Activated CD4-positive, alpha-beta T cell treated with anti-CD3 and anti-CD28 coated beads, Interleukin-2, amount 50 U/mL, for 4 hours (primary cell): ENCODE measurements around the gene BEST4.
"Not testable (repeated sequence)": the region's sequence is repeated elsewhere in the genome, so short reads cannot be mapped to it uniquely, and the experiment has no call there.

Experiments
- DNase-seq, 2 experiments: peaks; one replicate each; pipeline ENCODE4 v3.0.0-alpha.2; 2020

Gene BEST4

DNA sequence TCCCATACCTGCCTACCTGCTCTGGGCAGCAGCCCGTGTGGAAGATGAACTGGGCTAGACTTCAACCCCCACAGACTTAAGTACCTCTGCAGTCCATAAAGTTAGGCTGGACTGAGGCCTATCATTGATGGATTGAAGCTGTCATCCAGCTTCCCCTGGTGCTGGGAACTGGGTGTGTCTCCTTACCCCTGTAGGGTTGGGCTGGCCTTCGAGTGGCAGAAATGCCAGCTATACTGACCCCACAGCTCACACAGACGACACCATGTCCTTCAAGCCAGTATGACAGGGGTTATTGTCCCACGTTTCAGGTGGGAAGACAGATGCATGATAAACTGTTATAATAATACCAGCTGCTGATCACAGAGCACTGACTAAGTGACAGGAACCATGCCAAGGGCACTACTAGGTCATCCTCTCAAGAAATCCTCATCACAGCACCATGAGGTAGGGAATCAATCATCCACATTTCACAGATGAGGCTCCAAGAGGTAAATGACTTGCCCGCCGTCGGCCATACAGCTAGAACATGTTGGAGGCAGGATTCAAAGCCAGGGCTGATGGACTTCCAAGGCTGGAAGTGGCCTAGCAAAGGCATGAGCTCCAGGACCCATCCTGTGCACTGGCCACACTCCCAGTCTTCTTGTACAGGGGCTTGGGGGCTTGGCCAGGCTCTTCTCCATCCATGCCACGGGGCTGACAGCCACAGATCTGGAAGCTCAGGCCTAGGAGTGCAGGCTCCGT is at the start of gene BEST4:
Gene BEST4, minus strand, starts transcription at position 51 of the 741 bp plus-strand sequence. CDS start 465 bp downstream, outside the sequence.
- no peak for DNase-seq

DNA sequence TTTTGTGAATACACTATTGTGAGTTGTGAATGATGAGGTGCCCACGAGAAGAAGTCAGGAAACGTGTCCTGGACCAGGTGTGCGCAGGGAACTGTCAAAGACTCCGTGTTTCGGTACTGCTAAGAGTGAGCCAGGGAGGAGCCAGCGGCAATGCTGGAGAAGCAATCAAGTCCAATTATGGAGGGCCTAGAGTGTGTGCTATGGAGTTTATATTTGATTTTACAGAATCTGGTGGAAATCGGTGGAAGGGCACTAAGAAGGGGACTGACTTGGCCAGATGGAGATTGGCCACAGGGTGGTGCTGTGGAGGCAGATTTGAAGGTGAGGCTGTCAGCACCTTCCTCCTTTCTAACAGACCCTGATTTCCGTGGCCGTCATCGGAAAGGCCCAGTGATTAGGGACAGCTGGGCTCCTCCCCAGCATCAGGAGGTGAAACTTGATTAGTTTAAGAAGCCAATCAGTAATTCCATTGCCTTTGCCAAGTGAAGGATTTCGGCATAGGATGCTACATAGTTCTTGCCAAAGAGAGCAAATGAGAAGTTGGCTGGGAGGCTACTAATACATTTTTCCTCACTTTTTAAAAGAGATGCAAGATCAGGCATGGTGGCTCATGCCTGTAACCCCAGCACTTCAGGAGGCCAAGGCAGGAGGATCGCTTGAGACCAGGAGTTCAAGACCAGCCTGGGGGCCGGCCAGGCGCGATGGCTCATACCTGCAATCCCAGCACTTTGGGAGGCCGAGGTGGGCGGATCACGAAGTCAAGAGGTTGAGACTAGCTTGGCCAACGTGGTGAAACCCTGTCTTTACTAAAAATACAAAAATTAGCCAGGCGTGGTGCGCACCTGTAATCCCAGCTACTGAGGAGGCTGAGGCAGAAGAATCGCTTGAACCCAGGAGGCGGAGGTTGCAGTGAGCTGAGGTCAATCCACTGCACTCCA is 48.0 kb upstream of the BEST4 start:
- DNase-seq, result peak; percentile 88 to 90

DNA sequence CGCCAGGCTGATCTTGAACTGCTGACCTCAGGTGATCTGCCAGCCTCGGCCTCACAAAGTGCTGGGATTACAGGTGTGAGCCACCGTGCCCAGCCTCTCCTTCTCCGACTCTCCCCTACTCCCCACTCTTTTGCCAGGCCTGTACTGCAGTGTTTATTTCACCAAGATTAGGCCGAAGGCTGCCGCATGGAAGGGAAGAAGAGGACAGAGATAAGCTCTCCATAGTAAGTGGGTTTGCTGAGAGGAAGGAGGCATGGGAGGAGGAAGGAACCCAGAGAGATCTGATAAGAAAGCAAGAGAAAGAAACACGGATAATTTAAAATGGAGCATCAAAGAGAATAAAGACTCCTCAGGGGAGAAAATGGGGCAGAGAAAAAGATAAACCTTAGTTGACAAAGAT is 46.4 kb upstream of the BEST4 start:
- DNase-seq, result no peak

DNA sequence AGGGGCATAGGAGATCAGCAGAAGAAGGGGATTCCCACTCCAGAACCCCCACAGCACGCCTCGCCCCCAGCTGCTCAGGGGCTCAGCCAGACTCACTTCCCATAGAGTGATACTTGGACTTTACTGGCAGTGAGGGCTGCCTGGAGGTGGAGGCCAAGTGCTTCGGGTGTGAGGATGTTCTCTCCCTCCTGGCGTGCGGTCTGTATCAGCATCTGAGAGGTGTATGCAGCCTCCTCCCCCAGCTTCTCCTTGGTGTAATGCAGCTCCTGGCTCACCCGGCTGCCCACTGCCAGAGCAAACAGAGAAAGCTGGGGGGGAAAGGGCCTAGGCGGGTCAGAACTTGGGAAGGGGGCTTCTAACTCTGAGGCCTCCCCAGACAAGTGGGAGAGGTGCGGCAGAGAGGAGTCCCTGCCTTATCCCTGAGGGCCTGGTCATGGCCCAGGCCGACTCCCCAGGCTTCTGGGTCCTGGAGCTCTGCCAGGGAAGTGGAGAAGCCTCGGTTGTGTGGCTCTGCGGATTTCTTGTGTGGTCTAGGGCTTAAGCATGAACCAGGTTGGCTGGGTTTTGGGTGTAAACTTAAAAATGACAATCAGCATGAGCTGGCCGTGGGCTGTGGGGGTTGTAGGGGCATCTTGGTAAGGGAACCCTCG is 44.2 kb upstream of the BEST4 start:
- DNase-seq, result no peak

DNA sequence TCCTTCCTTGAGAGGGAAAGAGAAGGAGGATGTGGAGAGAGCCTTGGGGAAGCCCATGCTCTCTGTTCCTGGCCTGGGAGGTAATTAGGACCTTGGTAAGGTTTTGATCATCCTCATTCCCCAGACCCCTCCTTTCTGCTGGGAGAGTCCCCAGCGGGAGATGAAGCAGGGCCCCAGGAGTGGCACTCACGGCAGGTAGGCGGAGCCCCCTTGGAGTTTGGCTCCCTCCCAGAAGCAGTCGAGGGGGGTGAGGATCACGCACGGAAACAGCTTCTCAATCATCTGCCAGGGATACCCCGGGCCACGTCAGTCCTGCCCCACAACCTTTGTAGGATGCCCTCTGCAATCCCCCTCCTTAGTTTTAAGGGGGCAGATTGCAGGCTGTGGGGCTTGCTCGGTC is 43.5 kb upstream of the BEST4 start:
- no peak for DNase-seq

DNA sequence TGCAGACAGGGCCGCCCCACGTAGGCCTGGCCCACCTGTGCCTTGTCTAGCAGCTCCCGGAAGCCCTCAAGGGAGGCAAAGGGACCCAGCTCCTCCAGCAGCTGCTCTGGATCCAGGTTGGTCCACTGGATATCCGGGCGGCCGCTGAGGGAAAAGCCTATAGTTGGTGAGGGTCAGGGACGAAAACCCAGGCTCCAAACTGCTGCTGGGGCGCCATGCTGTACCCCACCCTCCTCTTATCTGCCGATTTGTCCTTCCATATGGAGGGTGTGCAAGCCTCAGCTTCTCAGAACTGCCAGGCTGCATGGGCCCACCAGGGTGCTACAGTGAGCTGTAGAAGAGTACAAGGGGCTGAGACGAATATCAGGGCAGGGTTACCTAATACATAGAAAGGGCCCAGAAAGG is 42.9 kb upstream of the BEST4 start:
- no peak for DNase-seq

DNA sequence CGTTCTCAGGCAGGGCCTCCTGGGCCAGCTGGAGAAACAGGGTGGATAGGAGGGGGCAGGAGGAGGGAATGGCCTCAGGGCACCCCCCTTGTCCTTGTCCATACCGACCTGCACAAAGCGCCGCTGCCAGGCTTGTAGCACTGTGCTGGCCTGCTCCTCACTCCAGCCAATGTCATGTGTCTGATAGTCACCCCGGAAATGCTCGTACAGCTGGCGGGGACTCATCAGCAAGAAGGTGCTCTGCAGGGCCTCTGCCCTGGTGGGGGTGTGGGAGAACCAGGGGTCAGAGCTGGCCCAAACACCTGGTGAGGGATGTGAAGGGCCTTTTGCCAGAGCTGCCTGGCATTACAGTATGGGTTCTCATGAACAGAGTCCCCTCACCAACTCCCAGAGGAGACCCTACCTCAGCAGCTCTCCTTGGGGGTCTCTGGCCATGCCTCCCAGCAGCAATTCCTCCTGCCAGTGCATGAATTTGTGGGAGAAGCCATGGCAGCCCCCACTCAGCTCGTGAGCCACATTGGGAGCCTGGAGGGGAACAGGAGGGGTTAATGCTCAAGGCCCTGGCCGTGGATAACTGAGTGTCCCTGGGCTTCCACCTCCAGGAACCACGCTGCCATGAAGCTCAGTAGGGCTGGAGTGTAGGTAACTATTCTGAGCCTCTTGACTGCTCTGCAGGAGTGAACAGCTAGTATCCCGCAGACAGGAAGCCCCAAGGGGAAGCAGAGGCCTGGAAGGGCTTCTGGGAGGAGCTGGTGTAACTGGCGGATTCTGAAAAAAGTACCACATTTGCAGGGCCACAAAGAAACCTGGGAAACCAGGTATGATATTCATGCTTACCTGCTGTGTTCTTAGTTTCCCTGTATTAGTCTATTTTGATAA is 41.8 kb upstream of the BEST4 start:
- DNase-seq, result no peak

DNA sequence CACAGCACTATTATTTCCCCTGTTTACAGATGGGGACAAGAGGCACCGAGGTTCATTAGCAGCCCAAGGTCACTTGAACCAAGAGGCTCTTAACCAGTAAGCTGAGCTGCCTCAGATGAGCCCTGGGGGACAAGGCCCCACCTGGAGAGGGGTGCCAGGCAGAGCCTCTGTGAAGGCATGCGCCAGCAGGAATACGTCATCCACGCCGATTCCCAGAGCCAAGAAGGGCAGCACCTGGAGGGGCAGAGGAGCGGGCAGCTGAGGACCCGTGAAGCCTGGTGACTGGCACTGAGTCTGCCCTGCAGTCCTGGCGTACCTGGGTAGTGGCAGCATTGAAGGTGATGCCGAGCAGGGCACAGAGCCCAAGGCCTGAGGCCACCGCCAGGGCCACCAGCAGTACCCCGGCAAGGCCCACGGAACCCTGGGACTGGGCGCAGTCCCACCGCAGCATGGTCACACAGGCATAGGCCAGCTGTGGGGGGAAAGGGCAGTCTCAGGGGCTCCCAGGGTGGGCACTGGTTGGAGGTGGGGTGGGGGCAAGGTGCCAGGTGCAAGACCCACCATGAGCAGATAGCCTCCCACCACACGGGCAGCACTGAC is 41.0 kb upstream of the BEST4 start:
- no peak for DNase-seq

DNA sequence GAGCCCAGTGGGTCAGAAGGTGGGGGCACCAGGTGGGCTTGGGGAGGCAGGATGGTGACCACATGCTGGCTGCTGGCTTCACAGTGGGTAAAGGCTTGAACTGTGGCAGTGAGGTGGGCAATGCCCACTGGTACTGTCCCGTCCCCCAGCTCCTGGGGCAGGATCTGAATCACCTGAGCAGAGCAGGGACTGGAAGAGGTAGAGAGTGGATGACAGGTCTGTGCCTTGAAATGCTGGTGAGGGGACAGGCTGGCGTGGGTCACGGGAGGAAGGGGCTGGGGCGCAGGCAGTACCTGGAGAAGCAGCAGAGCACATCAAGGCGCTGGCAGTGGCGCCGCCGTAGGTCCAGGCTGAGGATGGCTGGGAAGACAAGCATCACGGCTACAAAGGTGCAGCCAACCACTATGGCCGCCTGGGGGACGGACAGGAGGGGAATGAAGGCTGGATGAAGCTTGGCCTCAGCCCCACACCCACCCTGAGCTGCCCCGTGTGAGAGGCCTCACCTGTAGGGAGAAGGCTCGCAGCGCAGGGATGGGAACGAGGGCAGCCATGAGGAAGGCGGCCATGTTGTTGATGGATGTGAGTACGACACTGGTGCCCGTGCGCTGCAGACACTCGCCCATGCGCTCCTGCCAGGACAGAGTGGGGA is 40.2 kb upstream of the BEST4 start:
- DNase-seq, result no peak

DNA sequence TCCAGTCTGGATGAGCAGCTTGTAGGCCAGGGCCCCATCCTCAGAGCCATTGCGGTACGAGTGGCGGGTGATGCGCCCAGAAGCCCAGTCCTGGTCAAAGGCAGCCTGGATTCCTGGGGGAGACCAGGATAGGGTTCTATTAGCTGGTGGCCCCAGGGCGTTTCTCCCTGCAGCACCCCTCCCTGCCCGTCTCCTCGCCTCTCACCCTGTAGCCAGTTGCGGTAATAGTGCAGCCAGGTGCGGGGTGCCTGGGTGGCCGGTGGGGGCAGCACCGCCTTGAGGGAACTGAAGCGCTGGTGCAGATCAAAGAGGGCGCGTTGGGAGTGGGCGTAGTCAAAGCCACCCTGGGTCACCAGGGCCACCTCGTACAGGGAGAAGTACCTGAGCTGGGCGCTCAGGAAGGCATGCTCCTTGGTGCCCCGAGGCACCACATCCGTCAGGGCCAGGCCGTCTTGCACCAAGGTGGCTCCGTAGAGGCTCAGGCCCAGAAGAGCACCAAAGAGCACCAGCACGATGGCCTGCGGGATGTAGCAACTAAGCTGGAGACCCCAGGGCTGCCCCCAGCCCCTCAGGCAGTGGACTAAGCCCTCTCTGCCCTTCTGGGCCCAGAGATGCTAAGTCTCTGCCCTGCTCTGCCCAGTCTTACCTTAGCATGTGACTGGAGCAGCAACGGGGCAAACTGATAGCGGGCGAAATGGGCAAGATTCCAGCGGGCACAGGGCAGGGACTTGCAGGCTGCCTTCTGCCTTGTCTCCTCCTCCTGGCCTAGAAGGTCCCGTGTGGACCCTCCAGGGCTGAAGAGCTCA is 39.4 kb upstream of the BEST4 start:
- DNase-seq, result no peak

DNA sequence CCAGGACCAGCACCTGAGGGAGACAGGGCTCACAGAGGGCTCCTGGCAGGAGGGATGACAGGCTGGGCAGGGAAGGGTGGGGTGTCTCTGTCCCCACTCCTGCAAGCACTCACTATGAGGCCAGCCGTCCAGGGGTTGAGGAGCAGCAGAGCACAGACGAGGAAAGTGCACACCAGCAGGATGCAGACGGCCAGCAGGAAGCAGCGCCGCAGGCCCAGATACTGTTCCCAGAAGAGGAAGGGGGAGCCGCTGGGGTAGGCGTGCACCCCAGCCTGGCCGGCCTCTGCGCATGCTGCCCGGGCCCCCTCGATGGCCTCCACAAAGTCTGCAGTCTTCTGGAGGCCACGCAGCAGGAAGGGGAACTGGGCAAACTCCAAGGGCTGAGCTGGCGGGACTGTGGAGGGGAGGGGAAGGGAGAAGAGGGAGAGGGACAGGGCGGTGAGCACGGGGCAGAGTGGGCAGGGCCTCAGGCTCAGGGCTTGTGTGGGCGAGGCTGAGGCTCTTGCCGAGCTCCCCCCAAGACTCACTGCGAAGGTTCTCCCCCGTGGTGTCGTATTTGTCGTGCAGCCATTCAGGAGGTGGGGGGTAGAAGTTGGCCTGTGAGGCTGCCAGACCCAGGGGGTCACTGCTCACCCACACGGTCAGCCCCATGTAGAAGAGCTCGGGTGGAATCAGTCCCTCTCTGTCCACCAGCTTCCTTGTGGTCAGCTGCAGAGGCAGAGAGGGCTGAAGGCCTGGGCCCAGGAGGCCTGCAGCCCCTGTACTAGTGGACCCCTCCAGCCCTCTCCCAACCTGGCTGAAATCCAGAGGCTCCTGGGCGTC is 38.6 kb upstream of the BEST4 start:
- no peak for DNase-seq

DNA sequence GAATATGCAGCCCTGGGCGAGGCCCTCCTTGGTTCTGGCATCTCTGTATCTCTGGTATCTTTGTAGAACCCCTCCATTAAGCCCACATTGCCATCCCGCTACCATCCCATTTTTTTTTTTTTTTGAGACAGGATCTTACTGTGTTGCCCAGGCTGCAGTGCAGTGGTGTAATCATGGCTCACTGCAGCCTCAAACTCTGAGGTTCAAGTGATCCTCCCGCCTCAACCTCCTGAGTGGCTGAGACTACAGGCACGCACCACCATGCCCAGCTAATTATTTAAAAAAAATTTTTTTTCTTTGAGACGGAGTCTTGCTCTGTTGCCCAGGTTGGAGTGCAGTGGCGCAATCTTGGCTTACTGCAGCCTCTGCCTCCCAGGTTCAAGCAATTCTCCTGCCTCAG is 36.4 kb upstream of the BEST4 start:
- not testable (repeated sequence) for DNase-seq

DNA sequence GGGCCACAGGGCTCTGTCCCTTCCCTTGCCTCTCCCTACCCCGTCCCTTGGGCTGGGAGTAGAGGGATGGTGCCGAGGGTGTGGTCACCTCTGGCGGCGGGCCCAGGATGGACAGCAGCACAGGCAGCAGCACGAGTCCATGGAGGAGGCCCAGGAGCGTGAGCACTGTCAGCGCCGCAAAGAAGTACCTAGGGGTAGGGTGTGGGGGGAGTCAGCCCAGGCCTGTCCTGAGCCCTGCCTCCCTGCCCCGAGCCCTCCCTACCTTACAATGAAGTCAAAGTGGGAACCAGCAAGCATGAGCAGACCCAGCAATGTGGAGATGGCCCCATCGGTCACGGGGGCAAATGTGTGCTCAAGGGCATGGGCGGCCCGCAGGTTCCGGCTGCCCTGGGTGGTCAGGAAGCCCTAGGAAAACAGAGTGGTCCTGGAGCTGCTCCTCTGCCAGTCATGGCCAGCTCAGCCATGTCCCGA is 35.0 kb upstream of the BEST4 start:
- no peak for DNase-seq

DNA sequence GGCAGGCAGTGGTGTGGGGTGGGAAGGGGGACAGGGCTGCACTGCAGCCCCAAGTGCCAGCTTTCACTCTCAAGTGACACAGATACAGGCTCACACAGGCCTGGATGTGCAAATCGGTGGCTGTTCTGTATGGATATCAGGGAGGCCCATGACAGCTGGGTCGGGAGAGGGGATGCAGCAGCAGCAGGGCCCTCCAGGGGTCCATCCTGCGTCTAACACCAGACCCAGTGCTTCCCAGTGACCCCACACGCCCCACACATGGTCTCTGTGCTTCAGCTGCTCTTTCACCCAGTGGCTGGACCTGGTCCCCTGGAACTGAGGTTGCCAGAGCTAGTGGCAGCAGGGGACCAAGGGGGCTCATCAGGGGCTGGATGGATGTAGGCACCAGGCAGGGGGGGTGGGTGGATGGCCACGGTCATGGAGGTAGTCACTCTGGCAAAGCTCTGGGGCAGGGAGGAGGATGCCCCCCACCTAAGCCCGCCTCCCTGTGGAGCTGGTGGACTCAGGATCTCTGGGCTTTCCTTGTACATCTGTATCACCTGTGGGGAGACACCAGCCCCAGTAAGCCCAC is 34.2 kb upstream of the BEST4 start:
- DNase-seq, result no peak

DNA sequence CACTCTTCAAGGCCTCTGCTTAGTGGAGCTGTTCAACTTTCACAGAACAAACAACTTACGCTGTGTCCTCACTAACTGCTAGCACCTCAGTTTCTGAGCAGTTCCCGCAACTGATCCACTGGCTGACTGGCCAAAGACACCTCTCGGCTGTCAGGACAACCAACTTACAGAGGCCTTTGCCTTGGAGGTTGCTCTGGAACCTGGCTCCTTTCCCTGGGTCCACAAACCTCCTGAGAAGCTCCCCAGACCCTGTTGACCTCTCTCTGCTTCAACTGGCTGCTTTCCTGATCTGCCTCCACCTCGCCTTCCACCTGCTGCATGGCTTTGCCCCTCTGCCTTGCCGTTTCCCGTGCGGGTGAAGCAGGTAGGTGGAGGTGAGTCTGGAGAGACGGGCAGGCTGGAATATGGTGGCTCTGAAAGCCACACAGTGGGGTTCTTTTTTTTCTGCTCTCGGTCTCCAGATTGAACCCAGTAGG is 33.3 kb upstream of the BEST4 start:
- no peak for DNase-seq

DNA sequence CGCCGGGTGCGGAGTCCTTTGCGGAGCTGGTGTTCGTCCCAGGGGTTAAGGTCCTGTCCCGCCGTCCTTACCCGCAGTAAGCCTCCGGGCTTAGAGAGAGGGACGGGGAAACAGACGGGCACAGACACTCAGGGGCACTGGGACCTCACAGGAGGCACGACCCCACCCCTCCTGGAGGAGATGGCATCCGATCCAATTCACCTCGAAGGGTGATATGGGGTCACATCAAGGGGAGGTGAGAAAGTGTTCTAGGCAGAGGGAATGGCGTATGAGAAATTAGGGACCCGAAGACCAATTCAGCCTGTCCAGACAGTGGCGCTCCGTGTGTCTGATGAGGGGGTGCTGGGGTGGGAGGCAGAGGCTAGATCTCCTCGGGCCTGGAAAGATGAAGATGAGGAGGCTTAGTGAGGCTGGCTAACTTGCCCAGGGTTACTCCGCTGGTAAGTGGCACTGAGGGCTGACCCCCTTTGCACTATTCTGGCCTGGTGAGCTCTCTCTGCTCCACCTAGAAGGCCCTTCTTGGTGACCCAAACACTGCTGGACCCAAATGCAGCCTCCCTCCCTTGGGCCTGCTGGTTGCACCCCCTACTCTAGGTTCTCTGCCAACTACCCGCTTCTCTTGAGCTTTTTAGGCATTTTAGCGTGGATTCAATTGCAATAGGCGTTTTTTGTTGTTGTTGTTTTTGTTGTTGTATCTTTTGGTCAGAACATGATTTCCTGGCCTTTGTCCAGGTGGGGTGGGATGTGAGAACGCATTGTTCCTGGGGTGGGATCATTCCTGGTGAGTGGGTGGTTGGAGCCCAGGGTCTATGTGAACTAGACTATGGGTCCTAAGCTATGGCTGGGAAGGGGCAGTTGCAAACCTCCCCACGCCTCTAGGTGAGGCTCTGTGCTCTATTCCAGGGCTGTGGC is 32.6 kb upstream of the BEST4 start:
- no peak for DNase-seq

DNA sequence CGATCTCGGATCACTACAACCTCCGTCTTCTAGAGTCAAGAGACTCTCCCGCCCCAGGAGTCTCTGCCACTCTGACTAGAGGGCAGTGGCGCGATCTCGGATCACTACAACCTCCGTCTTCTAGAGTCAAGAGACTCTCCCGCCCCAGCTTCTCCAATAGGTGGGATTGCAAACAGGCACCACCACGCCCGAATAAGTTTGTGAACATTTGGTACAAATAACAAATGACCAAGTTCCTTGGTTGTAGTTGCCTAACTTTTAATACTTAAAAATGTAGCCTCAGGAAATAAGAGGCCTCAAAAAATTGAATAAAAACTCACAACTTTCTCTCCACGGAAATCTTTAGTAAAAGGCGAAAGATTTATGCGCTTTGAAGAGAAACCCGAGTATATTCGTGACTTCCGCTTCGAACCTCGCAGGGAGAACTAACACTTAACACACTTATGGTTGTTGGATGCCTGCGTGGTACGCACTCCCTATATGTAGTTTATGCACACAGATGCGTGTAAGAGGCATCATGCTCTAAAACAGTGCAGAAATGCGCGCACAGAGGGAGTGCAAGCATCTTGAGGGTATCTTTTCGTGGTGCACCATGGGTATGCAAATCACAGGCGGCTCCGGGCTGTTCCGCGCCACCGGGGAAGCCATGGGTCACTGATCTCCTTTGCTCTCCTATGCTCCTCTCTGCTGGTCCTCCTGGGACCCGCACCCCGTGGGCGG is 31.8 kb upstream of the BEST4 start:
- DNase-seq, result peak; percentile 64 to 70
